Activated T-helper 2 cell treated with anti-CD3 and anti-CD28 coated beads, Interferon-gamma antibody, Interleukin-2, Interleukin-4, amounts not matched to agents 10 μg/mL and 5 μg/mL and 100 μg/mL, durations not matched to agents 14 hours and 24 hours and 36 hours (primary cell): ENCODE results near the gene C9orf78. TPM values are rescaled to one million over a fixed set of nuclear protein-coding genes. Genes with fewer than 3 reads are reported as not detected.

Source experiments
- DNase-seq: peaks from one replicate; pipeline ENCODE4 v3.0.0; 2021; ENCODE audit warnings: low spot score
- H3K27ac Mint-ChIP-seq: one replicate; pipeline ENCODE4 v1.8.0; 2021; ENCODE audit warnings: mixed read lengths
- H3K27me3 Mint-ChIP-seq: one replicate; pipeline ENCODE4 v1.8.0; 2021; ENCODE audit warnings: low read depth, mixed read lengths
- H3K36me3 Mint-ChIP-seq: one replicate; pipeline ENCODE4 v1.8.0; 2021; ENCODE audit warnings: low read depth, mixed read lengths
- H3K4me1 Mint-ChIP-seq: one replicate; pipeline ENCODE4 v1.8.0; 2021; ENCODE audit warnings: low read depth, mixed read lengths
- H3K4me3 Mint-ChIP-seq: one replicate; pipeline ENCODE4 v1.8.0; 2021; ENCODE audit warnings: low read depth, mild to moderate bottlenecking, moderate library complexity, mixed read lengths
- H3K9me3 Mint-ChIP-seq: one replicate; pipeline ENCODE4 v1.8.0; 2021; ENCODE audit warnings: mixed read lengths
- intact Hi-C: fragments of 100-400 bp; cut with micrococcal nuclease; formaldehyde crosslinking; loops from one replicate; pipeline ENCODE4 v1.15.1; 2023
- total RNA-seq: library from RNA; stranded (reverse); gene quantifications from 2 replicates; pipeline ENCODE4 v1.2.3, GENCODE V29; 2022

C9orf78 gene
- total RNA-seq, 1 donor from 2014 or later = 59.6 TPM

DNA sequence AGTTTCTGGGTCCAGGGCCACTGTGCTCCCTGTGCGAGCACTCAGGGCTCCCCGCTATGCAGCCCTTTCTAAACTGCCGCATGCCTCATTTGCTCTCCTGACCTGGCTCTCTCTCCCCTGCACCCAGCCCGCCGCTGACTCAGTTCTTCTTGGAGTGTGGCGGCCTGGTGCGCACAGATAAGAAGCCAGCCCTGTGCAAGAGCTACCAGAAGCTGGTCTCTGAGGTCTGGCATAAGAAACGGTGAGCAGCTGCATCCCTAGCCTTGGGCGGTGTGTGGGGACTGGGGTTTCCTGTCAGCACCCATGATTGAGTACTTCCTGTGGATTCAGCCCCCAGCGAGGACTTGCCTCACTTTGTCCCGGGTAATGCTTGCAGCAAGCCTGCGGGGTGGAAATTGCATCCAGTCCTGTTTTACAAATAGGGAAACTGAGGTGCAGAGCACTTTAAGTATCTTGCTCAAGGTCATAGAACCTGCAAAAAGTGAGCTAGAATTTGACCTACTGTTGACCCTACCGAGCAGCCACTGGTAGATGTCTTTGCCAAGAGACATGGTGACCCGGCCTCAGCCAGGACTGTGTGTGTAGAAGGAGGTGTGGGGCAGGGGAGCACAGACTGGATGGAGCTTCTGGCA is 28.1 kb upstream of the C9orf78 start:
- peak; percentile 79 for DNase-seq
- H3K27ac Mint-ChIP-seq = peak overlapping the region; percentile 91
- peaks cover 67% of the 10 kb centered on the region for H3K4me1 Mint-ChIP-seq
- intact Hi-C loops = loop anchor here (1.0 to 5.0 kb wide), 3 partner anchors 24 to 36 kb away; no protein-coding TSS in a partner anchor
- peak overlapping the region; percentile 66 for H3K4me3 Mint-ChIP-seq
- no peaks in the 10 kb centered on the region for H3K9me3 Mint-ChIP-seq
- H3K27me3 Mint-ChIP-seq = no peaks in the 10 kb centered on the region
- peaks cover 58% of the 10 kb centered on the region for H3K36me3 Mint-ChIP-seq

DNA sequence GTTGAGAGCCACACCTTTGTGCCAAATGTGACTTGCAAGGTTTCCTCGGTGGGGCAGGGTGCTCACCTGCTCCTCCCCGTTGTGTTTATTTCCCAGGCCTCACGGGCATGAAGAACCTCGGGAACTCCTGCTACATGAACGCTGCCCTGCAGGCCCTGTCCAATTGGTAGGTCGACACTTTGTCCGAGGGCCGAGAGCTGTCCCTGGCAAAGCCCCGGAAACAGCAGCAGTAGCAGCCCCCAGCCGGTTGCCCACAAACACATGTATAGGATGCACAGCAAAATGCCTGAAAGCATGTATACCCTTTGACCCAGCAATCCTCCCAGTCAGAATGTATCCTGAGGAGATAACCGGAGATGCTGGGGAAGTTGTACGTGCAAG is 26.4 kb upstream of the C9orf78 start:
- peaks cover 62% of the 10 kb centered on the region for H3K36me3 Mint-ChIP-seq
- peaks cover 60% of the 10 kb centered on the region for H3K4me1 Mint-ChIP-seq
- intact Hi-C loops = loop anchor here (5.0 kb wide), 1 partner anchor 34 kb away; no protein-coding TSS in a partner anchor
- H3K4me3 Mint-ChIP-seq = no peak overlapping the region
- H3K27ac Mint-ChIP-seq = peak overlapping the region; percentile 86
- no peak for DNase-seq
- H3K9me3 Mint-ChIP-seq = no peaks in the 10 kb centered on the region
- H3K27me3 Mint-ChIP-seq = no peaks in the 10 kb centered on the region

GRCh38 chr9:129860653-129861446 is 25.8 kb upstream of the C9orf78 start:
- Mint-ChIP-seq H3K27me3 (no peaks in the 10 kb centered on the region), H3K4me1 (peaks cover 59% of the 10 kb centered on the region), H3K4me3 (no peak overlapping the region), H3K36me3 (peaks cover 63% of the 10 kb centered on the region), H3K9me3 (no peaks in the 10 kb centered on the region), H3K27ac (peak overlapping the region; percentile 86)
- intact Hi-C loops = loop anchor here (5.0 kb wide), 1 partner anchor 34 kb away; no protein-coding TSS in a partner anchor
- no peak for DNase-seq

DNA sequence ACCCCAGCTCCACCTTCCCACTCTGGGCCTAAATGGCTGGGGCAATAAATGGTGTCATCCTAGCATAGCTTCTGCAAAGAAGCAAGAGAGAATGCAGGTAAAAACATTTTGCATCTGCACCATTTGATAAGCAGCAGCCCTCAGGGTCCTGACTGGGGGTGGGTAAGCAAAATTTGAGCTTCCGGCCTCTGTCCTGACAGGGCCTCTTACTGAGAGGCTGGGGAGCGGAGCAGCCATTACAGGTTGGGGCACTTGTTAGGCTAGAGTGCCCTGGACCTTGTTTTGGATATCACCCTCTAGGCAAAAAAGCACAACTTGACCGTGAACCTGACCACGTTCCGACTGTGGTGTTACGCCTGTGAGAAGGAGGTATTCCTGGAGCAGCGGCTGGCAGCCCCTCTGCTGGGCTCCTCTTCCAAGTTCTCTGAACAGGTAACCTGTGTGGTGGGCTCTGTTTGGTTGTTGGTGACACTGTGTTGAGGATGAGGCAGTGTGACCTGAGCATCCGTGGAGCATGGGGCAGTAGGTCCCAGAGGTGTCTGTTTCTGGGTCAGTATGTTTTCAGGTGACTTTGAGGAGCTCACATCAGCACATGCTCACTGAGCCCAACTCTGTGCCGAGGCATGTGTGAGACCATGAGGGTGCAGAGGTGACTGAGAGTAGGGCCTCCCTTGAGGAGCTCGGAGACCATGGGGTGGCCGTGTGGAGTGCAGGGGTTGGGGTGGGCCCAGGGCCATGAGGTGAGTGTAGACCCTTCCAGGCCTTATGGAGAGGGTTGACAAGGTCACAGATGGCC is 23.3 kb upstream of the C9orf78 start:
- DNase-seq = no peak
- intact Hi-C loops = no loop called here
- peaks cover 64% of the 10 kb centered on the region for H3K4me1 Mint-ChIP-seq
- no peak overlapping the region for H3K4me3 Mint-ChIP-seq
- H3K27me3 Mint-ChIP-seq = no peaks in the 10 kb centered on the region
- no peaks in the 10 kb centered on the region for H3K9me3 Mint-ChIP-seq
- H3K36me3 Mint-ChIP-seq = peaks cover 71% of the 10 kb centered on the region
- H3K27ac Mint-ChIP-seq = peak overlapping the region; percentile 22

DNA sequence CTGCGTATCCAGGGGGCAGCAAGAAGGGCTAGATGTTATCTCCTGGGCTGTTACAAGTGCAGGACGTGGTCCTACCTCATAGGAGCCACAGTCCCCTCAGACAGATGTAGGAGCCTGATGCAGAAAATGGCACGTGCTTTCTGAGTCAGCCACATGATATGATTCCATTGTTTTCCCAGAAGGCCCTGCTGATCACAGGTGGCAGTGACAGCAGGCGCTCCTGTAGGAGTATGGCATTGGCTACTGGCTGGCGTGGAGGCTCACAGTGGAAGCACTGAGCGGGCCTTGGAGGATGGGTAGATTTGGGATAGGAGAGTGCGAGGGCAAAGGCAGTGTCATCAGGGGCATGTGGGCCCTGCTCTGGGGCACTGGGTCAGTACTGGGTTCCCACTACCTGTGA is 22.1 kb upstream of the C9orf78 start:
- peak overlapping the region; percentile 36 for H3K27ac Mint-ChIP-seq
- H3K4me3 Mint-ChIP-seq = no peak overlapping the region
- DNase-seq = no peak
- intact Hi-C loops = no loop called here
- peaks cover 75% of the 10 kb centered on the region for H3K36me3 Mint-ChIP-seq
- peaks cover 60% of the 10 kb centered on the region for H3K4me1 Mint-ChIP-seq
- no peaks in the 10 kb centered on the region for H3K9me3 Mint-ChIP-seq
- no peaks in the 10 kb centered on the region for H3K27me3 Mint-ChIP-seq

DNA sequence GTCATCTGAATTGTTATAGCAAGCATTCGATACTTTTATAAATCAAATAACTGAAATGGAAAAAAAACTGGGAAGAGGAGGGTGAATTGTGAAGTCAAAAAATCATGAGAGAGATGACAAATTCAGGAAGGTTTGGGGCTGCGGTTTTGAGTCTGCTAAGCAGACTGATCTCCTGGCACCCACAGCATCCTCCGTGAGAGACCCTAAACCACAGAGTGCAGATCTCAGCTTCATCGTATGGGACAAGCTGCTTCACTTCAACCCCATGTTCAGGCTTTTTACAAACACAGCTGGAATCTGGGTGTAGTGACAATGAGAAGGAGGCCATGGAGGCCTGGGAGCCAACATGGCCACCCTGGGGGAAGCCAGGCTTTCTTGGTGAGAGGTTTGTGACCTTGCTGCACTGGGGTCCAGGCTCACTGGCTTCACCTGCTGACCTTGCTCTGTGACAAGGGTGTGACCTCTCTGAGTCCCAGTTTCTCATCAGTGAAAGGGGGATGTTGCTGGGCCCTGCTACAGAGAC is 19.6 kb upstream of the C9orf78 start:
- H3K4me3 Mint-ChIP-seq = no peak overlapping the region
- no peaks in the 10 kb centered on the region for H3K9me3 Mint-ChIP-seq
- intact Hi-C loops = no loop called here
- peak overlapping the region; percentile 58 for H3K27ac Mint-ChIP-seq
- peaks cover 79% of the 10 kb centered on the region for H3K36me3 Mint-ChIP-seq
- peaks cover 43% of the 10 kb centered on the region for H3K4me1 Mint-ChIP-seq
- DNase-seq = no peak
- H3K27me3 Mint-ChIP-seq = no peaks in the 10 kb centered on the region

- Mint-ChIP-seq H3K36me3 (peaks cover 78% of the 10 kb centered on the region), H3K4me1 (peaks cover 43% of the 10 kb centered on the region), H3K27ac (no peak overlapping the region), H3K4me3 (no peak overlapping the region), H3K27me3 (no peaks in the 10 kb centered on the region), H3K9me3 (no peaks in the 10 kb centered on the region)
- DNase-seq = no peak
- intact Hi-C loops = no loop called here
Observed at GRCh38 chr9:129853614-129854013, 18.5 kb upstream of the C9orf78 start.

GRCh38 chr9:129852579-129852978 is 17.5 kb upstream of the C9orf78 start:
- intact Hi-C loops = no loop called here
- H3K4me1 Mint-ChIP-seq = peaks cover 41% of the 10 kb centered on the region
- no peak for DNase-seq
- H3K27ac Mint-ChIP-seq = no peak overlapping the region
- H3K27me3 Mint-ChIP-seq = no peaks in the 10 kb centered on the region
- H3K9me3 Mint-ChIP-seq = no peaks in the 10 kb centered on the region
- no peak overlapping the region for H3K4me3 Mint-ChIP-seq
- H3K36me3 Mint-ChIP-seq = peaks cover 70% of the 10 kb centered on the region

DNA sequence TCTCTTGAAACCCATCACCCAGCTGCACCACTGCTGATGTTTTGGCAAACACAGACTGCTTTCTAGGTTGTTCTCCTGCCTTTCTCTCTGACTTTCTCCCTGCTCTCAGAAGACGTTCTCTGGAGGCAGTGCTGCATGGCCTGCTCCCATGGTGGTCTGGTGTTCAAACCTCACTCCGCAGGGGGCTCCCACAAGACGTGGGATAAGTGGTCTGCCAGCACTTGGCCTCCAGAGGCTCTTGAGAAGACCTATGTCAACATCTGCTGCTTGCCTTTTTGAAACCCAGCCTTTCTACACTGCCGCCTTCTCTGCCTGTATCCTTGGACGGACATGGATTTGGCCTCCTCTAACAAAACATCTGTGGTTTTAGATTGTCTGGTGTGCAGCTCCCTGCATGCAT is 16.7 kb upstream of the C9orf78 start:
- Mint-ChIP-seq H3K9me3 (no peaks in the 10 kb centered on the region), H3K4me3 (no peak overlapping the region), H3K4me1 (peaks cover 36% of the 10 kb centered on the region), H3K27ac (no peak overlapping the region), H3K27me3 (no peaks in the 10 kb centered on the region), H3K36me3 (peaks cover 64% of the 10 kb centered on the region)
- intact Hi-C loops = no loop called here
- DNase-seq = no peak

- no peak for DNase-seq
- Mint-ChIP-seq H3K36me3 (peaks cover 55% of the 10 kb centered on the region), H3K27me3 (no peaks in the 10 kb centered on the region), H3K27ac (no peak overlapping the region), H3K4me1 (peaks cover 28% of the 10 kb centered on the region), H3K9me3 (no peaks in the 10 kb centered on the region), H3K4me3 (no peak overlapping the region)
- intact Hi-C loops = no loop called here
Observed at GRCh38 chr9:129850821-129851550, 15.9 kb upstream of the C9orf78 start.

GRCh38 chr9:129849901-129850300 is 14.8 kb upstream of the C9orf78 start:
- H3K36me3 Mint-ChIP-seq = peaks cover 47% of the 10 kb centered on the region
- intact Hi-C loops = no loop called here
- H3K4me1 Mint-ChIP-seq = peaks cover 25% of the 10 kb centered on the region
- DNase-seq = no peak
- H3K9me3 Mint-ChIP-seq = no peaks in the 10 kb centered on the region
- no peak overlapping the region for H3K4me3 Mint-ChIP-seq
- H3K27ac Mint-ChIP-seq = no peak overlapping the region
- no peaks in the 10 kb centered on the region for H3K27me3 Mint-ChIP-seq
